Activated CD4-positive, alpha-beta memory T cell treated with anti-CD3 and anti-CD28 coated beads for 36 hours (primary cell): ENCODE measurements around the gene ZSCAN22. TPM values are rescaled to one million over a fixed set of nuclear protein-coding genes. Genes with fewer than 3 reads are reported as not detected.

Source experiments
- CTCF ChIA-PET: fragments of 350-600 bp; sonication (Branson Sonifier 250); formaldehyde crosslinking; loops from one replicate; lab custom pipeline; 2021; ENCODE audit warnings: antibody characterized with exemption, inconsistent platforms; lab: Charles Lee
- POLR2A ChIA-PET: fragments of 350-600 bp; sonication (Branson Sonifier 250); formaldehyde crosslinking; loops from one replicate; lab custom pipeline; 2021; ENCODE audit warnings: antibody characterized with exemption; lab: Charles Lee
- DNase-seq: peaks from one replicate; pipeline ENCODE4 v3.0.0-alpha.2; 2020
- H3K27ac Mint-ChIP-seq: one replicate; pipeline ENCODE4 v1.8.0; 2021; ENCODE audit warnings: mixed read lengths
- H3K27me3 Mint-ChIP-seq: one replicate; pipeline ENCODE4 v1.8.0; 2021; ENCODE audit warnings: mixed read lengths
- H3K36me3 Mint-ChIP-seq: one replicate; pipeline ENCODE4 v1.8.0; 2021; ENCODE audit warnings: mixed read lengths
- H3K4me1 Mint-ChIP-seq: one replicate; pipeline ENCODE4 v1.8.0; 2021; ENCODE audit warnings: low read depth, mixed read lengths
- H3K4me3 Mint-ChIP-seq: one replicate; pipeline ENCODE4 v1.8.0; 2021; ENCODE audit warnings: mild to moderate bottlenecking, mixed read lengths
- H3K9me3 Mint-ChIP-seq: one replicate; pipeline ENCODE4 v1.8.0; 2021; ENCODE audit warnings: mixed read lengths
- intact Hi-C: fragments of 100-400 bp; cut with micrococcal nuclease; formaldehyde crosslinking; loops from one replicate; pipeline ENCODE4 v1.15.1; 2023
- microRNA-seq: library from miRNA; unstranded; fragments of <30 nt; microRNA quantifications from one replicate; pipeline ENCODE4 v1.2.0, GENCODE V29; 2022; ENCODE audit warnings: borderline number of aligned reads, borderline microRNAs expressed, borderline replicate concordance
- total RNA-seq, 2 experiments: library from RNA; stranded (reverse); gene quantifications; one replicate each; pipeline ENCODE4 v1.2.3, GENCODE V29; 2021

The ZSCAN22 gene
- total RNA-seq, 2 experiments from 2014 or later = 3.1 to 3.3 TPM

DNA sequence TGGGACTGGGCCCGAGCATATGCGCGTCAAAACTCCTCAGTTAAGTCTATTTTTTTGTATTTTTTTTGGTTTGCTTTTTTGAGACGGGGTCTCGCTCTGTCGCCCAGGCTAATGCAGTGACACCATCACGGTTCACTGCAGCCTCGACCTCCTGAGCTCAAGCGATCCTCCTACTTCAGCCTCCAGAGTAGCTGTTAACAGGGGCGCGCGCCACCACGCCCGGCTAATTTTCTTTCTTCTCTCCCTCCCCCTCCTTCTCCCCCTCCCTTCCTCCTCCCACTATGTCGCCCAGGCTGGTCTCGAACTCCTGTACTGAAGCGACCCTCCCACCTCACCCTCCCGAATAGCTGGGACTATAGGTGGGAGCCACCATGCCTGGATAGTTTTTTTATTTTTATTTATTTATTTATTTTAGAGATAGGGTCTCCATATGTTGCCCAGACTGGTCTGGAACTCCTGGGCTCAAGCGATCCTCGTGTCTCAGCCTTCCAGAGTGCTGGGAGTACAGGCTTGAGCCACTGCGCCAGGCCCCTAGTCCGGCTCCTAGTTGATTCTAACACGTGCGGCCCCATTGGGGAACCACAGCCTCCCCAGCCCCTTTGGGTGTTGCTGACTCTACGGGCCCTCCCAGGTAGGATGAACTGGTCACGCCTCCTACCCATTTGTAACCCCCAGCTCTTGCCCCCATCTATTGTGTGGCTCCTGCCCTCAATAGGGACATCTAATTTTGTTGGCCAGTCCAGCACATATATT lies 54.8 kb downstream of the ZSCAN22 start:
- H3K4me3 Mint-ChIP-seq = peak overlapping the region; percentile 84
- peak overlapping the region; percentile 81 for H3K27ac Mint-ChIP-seq
- DNase-seq = no peak
- H3K27me3 Mint-ChIP-seq = no peaks in the 10 kb centered on the region
- H3K9me3 Mint-ChIP-seq = no peaks in the 10 kb centered on the region
- H3K4me1 Mint-ChIP-seq = peaks cover 28% of the 10 kb centered on the region
- intact Hi-C loops = loop anchor here (1.0 to 2.0 kb wide), 10 partner anchors 19 to 198 kb away; partner anchors contain the start of genes ERVK3-1, ZNF132, ZNF274 and ZNF446
- H3K36me3 Mint-ChIP-seq = no peaks in the 10 kb centered on the region
- CTCF ChIA-PET = interaction anchor here (0.7 kb wide), 1 partner anchor 152 kb away, joined by 3 read pairs; no protein-coding TSS in a partner anchor
- POLR2A ChIA-PET = interaction anchor here (0.8 to 1.7 kb wide), 5 partner anchors 19 to 174 kb away, joined by 3 to 6 read pairs (median 4); partner anchors contain the start of genes CHMP2A, ZNF497 and ZNF584

DNA sequence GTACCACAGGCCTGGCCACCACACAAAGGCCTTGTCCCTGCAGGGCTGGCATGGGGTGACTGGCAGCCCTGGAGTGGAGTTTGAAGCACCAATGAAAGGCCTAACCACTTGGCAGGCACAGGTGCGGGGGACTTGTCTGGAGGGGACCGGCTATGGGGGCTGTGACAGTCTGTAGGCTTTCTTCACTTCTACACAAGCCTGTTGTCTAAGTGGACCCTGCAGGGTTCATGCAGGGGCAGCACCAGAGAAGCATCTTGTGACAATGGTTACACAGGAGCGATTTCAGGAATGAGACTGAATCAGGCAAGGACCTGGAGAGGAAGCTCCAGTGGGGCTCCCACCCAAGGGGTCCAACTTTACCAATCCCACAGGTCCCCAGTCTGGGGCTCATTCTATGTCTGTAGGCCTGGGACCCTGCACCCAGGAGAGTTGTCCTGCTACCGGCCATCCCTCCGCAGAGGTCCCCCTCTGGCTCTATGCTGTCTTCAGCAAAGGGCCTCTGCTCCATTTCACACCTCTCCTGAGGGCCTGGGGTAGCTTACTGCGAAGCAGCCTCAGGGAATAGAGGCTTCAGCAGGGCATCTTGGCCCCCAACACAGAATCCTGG lies 56.3 kb downstream of the ZSCAN22 start:
- Mint-ChIP-seq H3K27me3 (no peaks in the 10 kb centered on the region), H3K9me3 (no peaks in the 10 kb centered on the region), H3K4me1 (peaks cover 31% of the 10 kb centered on the region), H3K4me3 (no peak overlapping the region), H3K27ac (peak overlapping the region; percentile 10), H3K36me3 (peaks cover 13% of the 10 kb centered on the region)
- no peak for DNase-seq
- intact Hi-C loops = no loop called here
- CTCF ChIA-PET = no interaction called here
- POLR2A ChIA-PET = no interaction called here

DNA sequence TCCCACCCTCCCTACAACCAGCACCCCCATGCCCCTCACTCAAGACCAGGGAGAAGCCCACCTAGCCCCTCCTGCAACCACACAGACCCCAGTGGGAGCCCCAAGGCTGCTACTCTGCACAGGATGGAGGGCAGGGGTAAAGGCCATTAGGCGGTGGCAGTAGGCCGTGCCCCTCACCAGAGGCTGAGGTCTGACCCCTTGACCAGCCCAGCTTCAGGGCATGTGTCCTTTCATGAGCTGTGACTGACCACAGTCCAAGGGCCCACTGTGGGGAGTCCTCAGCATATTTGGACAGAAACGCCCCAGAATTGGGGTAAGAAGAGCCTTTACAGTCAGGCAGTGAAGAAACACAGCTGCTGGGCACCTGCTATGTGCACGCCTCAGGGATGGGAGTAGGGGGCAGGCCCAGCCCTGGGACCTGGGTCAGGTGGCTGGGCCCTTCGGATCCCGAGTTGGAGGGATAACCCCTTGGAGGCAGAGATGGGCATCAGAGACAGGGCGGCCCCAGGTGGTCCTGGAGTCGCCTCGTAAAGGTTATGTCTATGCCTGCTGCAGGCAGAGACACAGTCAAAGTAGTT lies 58.6 kb downstream of the ZSCAN22 start:
- no peak for DNase-seq
- Mint-ChIP-seq H3K27me3 (no peaks in the 10 kb centered on the region), H3K4me3 (peak overlapping the region; percentile 94), H3K36me3 (peaks cover 27% of the 10 kb centered on the region), H3K4me1 (peaks cover 38% of the 10 kb centered on the region), H3K9me3 (no peaks in the 10 kb centered on the region), H3K27ac (peak overlapping the region; percentile 95)
- ChIA-PET POLR2A (interaction anchor here (0.6 to 0.8 kb wide), 2 partner anchors 100 to 135 kb away, joined by 3 to 4 read pairs; no protein-coding TSS in a partner anchor), CTCF (no interaction called here)
- intact Hi-C loops = loop anchor here (5.0 kb wide), 1 partner anchor 803 kb away; the partner anchor contains the start of gene ZIK1

DNA sequence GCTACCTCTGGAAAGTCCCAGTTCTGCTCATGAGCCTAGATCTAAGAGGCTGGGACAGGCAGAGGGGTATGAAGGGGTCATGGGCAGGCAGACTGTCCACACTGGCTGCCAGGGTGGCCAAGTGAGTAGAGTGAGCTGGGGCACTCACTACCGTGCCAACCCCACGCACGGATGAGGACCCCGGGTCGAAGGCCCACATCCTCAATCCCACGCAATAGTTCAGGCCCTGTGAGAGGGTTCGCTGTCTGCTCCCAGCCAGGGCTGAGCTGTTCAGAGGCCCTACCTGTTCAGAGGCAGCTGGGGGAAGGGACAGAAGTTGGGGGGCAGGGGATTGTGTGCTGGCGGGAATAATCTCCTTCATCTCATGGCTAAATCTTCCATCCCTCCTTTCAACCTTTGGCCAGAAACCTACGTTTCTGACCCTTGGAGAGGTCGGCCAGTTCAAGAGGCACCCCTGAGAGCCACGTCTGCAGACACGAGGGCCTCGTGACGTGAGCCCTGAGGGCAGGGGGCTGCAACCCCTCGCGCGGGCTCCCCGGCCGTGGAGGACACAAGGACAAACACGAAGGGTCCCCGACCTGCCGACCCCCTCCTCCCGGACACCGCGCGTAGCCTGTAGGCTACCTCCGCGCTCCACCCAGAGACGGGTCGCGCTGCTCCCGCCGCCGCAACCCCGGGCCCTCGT lies 59.2 kb downstream of the ZSCAN22 start:
- intact Hi-C loops = loop anchor here (2.0 to 5.0 kb wide), 2 partner anchors 65 to 804 kb away; partner anchors contain the start of genes ZIK1 and ZNF324B
- Mint-ChIP-seq H3K36me3 (peaks cover 33% of the 10 kb centered on the region), H3K4me3 (peak overlapping the region; percentile 94), H3K27me3 (no peaks in the 10 kb centered on the region), H3K27ac (peak overlapping the region; percentile 95), H3K4me1 (peaks cover 43% of the 10 kb centered on the region), H3K9me3 (no peaks in the 10 kb centered on the region)
- CTCF ChIA-PET = no interaction called here
- POLR2A ChIA-PET = interaction anchor here (0.6 to 0.8 kb wide), 2 partner anchors 99 to 134 kb away, joined by 3 to 4 read pairs; no protein-coding TSS in a partner anchor
- peak; percentile 47 for DNase-seq

DNA sequence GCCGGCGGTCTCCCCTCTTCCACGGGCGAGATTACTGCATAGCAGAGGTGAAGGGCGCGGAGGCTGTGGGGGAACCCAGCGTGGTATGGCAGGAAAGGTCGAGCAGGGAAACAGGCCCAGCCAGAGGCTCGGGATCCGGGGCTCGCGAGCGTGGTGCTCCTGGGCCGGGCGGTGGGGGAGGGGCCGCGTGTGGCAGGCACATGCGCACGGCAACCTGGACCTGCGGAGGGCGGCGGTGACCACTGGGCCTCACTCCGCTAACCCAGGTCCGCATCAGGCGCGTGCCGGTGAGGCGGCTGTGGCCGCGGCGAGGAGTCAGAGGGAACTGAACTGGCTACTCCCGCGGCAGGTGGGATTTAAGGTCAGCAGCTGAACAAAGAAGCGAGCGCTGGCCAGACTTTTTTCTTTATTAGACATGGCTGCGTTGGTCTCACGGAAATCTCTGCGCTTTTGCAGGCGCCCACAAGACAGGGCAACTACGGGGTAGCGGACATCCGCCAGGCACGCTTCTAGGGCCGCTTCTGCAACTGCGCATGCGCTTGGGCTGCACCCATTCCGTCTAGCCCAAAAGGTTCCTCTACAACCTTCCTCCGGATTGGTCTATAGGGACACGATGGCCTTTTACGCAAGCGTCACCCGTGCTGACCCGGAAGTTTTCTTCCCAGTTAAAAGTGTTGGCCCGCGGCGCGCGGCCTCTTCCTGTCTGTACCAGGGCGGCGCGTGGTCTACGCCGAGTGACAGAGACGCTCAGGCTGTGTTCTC lies 60.0 kb downstream of the ZSCAN22 start, which contains the start of gene RPS5:
Gene RPS5, plus strand, starts transcription at position 694 of the 762 bp plus-strand sequence. CDS start 869 bp downstream, outside the sequence.
- H3K4me1 Mint-ChIP-seq = peaks cover 44% of the 10 kb centered on the region
- POLR2A ChIA-PET = interaction anchor here (0.7 to 0.8 kb wide), 2 partner anchors 23 to 24 kb away, joined by 3 read pairs; partner anchors contain the start of gene ZNF497
- no peaks in the 10 kb centered on the region for H3K27me3 Mint-ChIP-seq
- CTCF ChIA-PET = no interaction called here
- intact Hi-C loops = loop anchor here (1.0 to 5.0 kb wide), 5 partner anchors 15 to 804 kb away; partner anchors contain the start of genes ERVK3-1, ZIK1, ZNF324B and ZNF584
- peaks cover 37% of the 10 kb centered on the region for H3K36me3 Mint-ChIP-seq
- no peaks in the 10 kb centered on the region for H3K9me3 Mint-ChIP-seq
- peak; percentile 97 for DNase-seq
- peak within 1 kb of the TSS; percentile 94 for H3K4me3 Mint-ChIP-seq
- H3K27ac Mint-ChIP-seq = peak within 1 kb of the TSS; percentile 95

DNA sequence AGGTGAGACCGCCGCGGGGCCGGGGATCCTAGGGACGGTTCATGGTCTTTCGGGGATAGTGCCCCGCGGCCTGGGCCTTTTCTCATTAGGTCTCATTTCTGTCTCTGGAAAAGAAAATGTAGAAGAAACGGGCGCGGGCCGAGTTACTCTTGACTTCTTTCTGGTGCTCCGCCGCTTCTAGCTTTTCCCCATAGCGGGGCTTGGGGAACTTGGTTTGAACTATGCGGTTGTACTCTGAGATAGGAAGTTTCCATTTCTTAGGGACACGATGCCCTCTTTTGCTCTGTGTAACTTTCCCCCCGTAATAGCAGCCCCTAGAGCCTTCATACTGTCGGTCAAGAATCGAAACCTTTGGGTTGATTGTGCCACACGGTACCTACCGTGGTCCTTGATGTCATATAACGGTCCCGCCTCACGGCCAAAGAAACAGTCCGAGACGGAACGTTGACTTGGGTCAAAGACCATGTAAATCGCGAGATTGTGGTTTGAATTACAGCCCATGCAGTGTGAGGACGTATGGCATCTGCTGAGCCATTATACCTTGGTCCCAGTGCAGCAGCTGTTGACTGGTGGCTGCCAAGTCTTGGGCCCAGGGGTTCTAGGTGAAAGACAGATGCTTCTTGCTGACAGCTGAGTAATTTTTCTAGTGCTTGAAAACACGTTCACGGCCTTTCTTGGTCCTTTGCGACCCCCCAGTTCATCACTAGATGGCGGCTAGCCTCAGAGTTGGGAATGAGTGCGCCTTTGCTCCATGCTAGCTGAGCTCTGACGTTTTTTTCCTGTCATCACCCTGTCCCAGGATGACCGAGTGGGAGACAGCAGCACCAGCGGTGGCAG lies 60.8 kb downstream of the ZSCAN22 start:
- no peak for DNase-seq
- Mint-ChIP-seq H3K27me3 (no peaks in the 10 kb centered on the region), H3K36me3 (peaks cover 42% of the 10 kb centered on the region), H3K27ac (peak overlapping the region; percentile 95), H3K4me3 (peak overlapping the region; percentile 94), H3K9me3 (no peaks in the 10 kb centered on the region), H3K4me1 (peaks cover 39% of the 10 kb centered on the region)
- intact Hi-C loops = loop anchor here (1.0 to 5.0 kb wide), 5 partner anchors 14 to 805 kb away; partner anchors contain the start of genes ERVK3-1, ZIK1, ZNF324B and ZNF584
- POLR2A ChIA-PET = interaction anchor here (0.7 to 1.3 kb wide), 3 partner anchors 21 to 25 kb away, joined by 3 to 4 read pairs (median 3); partner anchors contain the start of genes ZNF497 and ZNF584
- CTCF ChIA-PET = no interaction called here

DNA sequence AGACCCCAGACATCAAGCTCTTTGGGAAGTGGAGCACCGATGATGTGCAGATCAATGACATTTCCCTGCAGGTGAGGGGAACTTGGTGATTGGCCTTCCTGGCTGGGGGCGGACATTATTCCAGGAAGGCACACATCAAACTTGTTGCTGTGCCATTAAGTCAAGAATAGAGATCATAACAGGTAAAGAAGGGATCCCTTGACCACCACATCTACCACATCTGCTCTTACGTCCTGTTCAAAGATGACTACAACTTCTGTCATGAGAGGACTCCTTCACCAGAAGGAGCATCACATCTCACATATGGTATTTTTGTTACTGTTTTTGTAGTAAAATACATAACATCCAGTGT lies 61.4 kb downstream of the ZSCAN22 start:
- Mint-ChIP-seq H3K36me3 (peaks cover 48% of the 10 kb centered on the region), H3K9me3 (no peaks in the 10 kb centered on the region), H3K27me3 (no peaks in the 10 kb centered on the region), H3K4me1 (peaks cover 42% of the 10 kb centered on the region), H3K4me3 (peak overlapping the region; percentile 94), H3K27ac (peak overlapping the region; percentile 95)
- CTCF ChIA-PET = no interaction called here
- POLR2A ChIA-PET = interaction anchor here (1.3 kb wide), 1 partner anchor 20 kb away, joined by 4 read pairs; the partner anchor contains the start of gene ZNF584
- intact Hi-C loops = loop anchor here (5.0 kb wide), 1 partner anchor 806 kb away; the partner anchor contains the start of gene ZIK1
- no peak for DNase-seq

Small RNAs within 50 kb of the gene (microRNA-seq; reads per million reads assigned to microRNA genes)
- gene MIR4754 (not detected), gene MIR6806 (not detected)

Other genes starting within 250 kb of the ZSCAN22 start
- 10 to 100 TPM; 13.8 to 15.7 TPM for gene ZSCAN18, start 228.8 kb upstream of the ZSCAN22 start, total RNA-seq
- gene ZNF329, start 176.2 kb upstream of the ZSCAN22 start, total RNA-seq = 1 to 10 TPM; 4.2 to 4.4 TPM
- gene ZNF274, start 143.9 kb upstream of the ZSCAN22 start, total RNA-seq = 10 to 100 TPM; 19.1 to 19.6 TPM
- 10 to 100 TPM; 39.6 to 45.4 TPM for gene ZNF544, start 98.1 kb upstream of the ZSCAN22 start, total RNA-seq
- 1 to 10 TPM; 3.7 to 3.9 TPM for gene ZNF8, start 48.0 kb upstream of the ZSCAN22 start, total RNA-seq
- gene ERVK3-1, start 21.6 kb upstream of the ZSCAN22 start, total RNA-seq = 10 to 100 TPM; 37.1 to 42.3 TPM
- 10 to 100 TPM in 1 of 2 experiments, 1 to 10 TPM in 1; 9.9 to 12.9 TPM for gene A1BG, start 26.5 kb downstream of the ZSCAN22 start, total RNA-seq
- under 1 TPM; 0.31 to 0.93 TPM for gene ZNF497, start 35.8 kb downstream of the ZSCAN22 start, total RNA-seq
- gene ZNF837, start 54.0 kb downstream of the ZSCAN22 start, total RNA-seq = 1 to 10 TPM; 2.1 to 2.4 TPM
- gene RPS5, start 60.3 kb downstream of the ZSCAN22 start, total RNA-seq = 1,000 to 10,000 TPM; 1,415 to 1,438 TPM
- gene RNF225, start 68.7 kb downstream of the ZSCAN22 start, total RNA-seq = under 1 TPM; 0.21 to 0.31 TPM
- gene ZNF584, start 81.7 kb downstream of the ZSCAN22 start, total RNA-seq = 10 to 100 TPM in 1 of 2 experiments, 1 to 10 TPM in 1; 8.3 to 10.7 TPM
- 1 to 10 TPM; 3.1 to 3.6 TPM for gene ZNF132, start 113.2 kb downstream of the ZSCAN22 start, total RNA-seq
- 1 to 10 TPM; 7.7 to 7.8 TPM for gene ZNF324B, start 124.6 kb downstream of the ZSCAN22 start, total RNA-seq
- gene ZNF324, start 140.1 kb downstream of the ZSCAN22 start, total RNA-seq = 1 to 10 TPM; 7.0 to 8.3 TPM
- 1 to 10 TPM; 6.4 to 7.5 TPM for gene ZNF446, start 149.4 kb downstream of the ZSCAN22 start, total RNA-seq
- gene SLC27A5, start 185.0 kb downstream of the ZSCAN22 start, total RNA-seq = 10 to 100 TPM; 16.7 to 17.0 TPM
- gene ZBTB45, start 192.8 kb downstream of the ZSCAN22 start, total RNA-seq = 1 to 10 TPM; 9.9 to 10.0 TPM
- gene TRIM28, start 217.1 kb downstream of the ZSCAN22 start, total RNA-seq = 100 to 1,000 TPM; 404 to 408 TPM
- 100 to 1,000 TPM; 120 to 122 TPM for gene CHMP2A, start 228.1 kb downstream of the ZSCAN22 start, total RNA-seq
- gene UBE2M, start 231.6 kb downstream of the ZSCAN22 start, total RNA-seq = 100 to 1,000 TPM; 107 to 111 TPM
- gene MZF1, start 246.3 kb downstream of the ZSCAN22 start, total RNA-seq = 10 to 100 TPM; 13.3 to 14.4 TPM